GM12878 (cell line): ENCODE results near the gene SAP30L. TPM values are rescaled to one million over a fixed set of nuclear protein-coding genes. Genes with fewer than 3 reads are reported as not detected.

Experiments used
- BHLHE40 ChIP-seq, 2 experiments: fragments of 450-650 bp in 1 of 2; IDR thresholded peaks; 2 replicates each; pipeline ENCODE4 v1.6.1; 2011 to 2017; ENCODE audit warnings: low read depth in 2 of 2, borderline replicate concordance in 1 of 2, improper control_type of control experiment in 1 of 2, low read length in 1 of 2, mild to moderate bottlenecking in 1 of 2
- BMI1 ChIP-seq: fragments of 450-650 bp; IDR thresholded peaks from 2 replicates; pipeline ENCODE4 v1.6.1; 2016; ENCODE audit warnings: mild to moderate bottlenecking, moderate library complexity, borderline replicate concordance
- CREB1 ChIP-seq: IDR thresholded peaks from 2 replicates; pipeline ENCODE4 v1.6.1; 2012; ENCODE audit warnings: low read depth, mild to moderate bottlenecking, inconsistent platforms
- GABPA ChIP-seq: IDR thresholded peaks from 2 replicates; pipeline ENCODE4 v1.6.1; 2014; ENCODE audit warnings: antibody characterized with exemption, low read depth, mild to moderate bottlenecking, inconsistent platforms
- GATAD2B ChIP-seq: fragments of 450-650 bp; conservative IDR thresholded peaks from 2 replicates; pipeline ENCODE4 v1.6.1; 2017; ENCODE audit warnings: low read depth, mild to moderate bottlenecking, moderate library complexity
- IKZF1 ChIP-seq: fragments of 450-650 bp; conservative IDR thresholded peaks from 2 replicates; pipeline ENCODE4 v1.6.1; 2017; ENCODE audit warnings: antibody characterized with exemption, mild to moderate bottlenecking
- IRF4 ChIP-seq: IDR thresholded peaks from 2 replicates; pipeline ENCODE4 v1.6.1; 2011; ENCODE audit warnings: low read depth, low read length
- KAT2A ChIP-seq: conservative IDR thresholded peaks from 2 replicates; pipeline ENCODE4 v1.6.1; 2011; ENCODE audit warnings: low read depth, low read length; ENCODE audit not compliant: control insufficient read depth
- MEF2A ChIP-seq: IDR thresholded peaks from 2 replicates; pipeline ENCODE4 v1.6.1; 2011; ENCODE audit warnings: low read depth, mild to moderate bottlenecking, low read length, moderate library complexity; ENCODE audit not compliant: insufficient read depth
- MTA2 ChIP-seq: fragments of 450-650 bp; IDR thresholded peaks from 2 replicates; pipeline ENCODE4 v1.6.1; 2016; ENCODE audit warnings: low read depth, mild to moderate bottlenecking, moderate library complexity
- MYB ChIP-seq: fragments of 150-350 bp; IDR thresholded peaks from 2 replicates; pipeline ENCODE4 v1.6.1; 2014; ENCODE audit warnings: mild to moderate bottlenecking, low read depth, low read length, borderline replicate concordance
- PML ChIP-seq: IDR thresholded peaks from 2 replicates; pipeline ENCODE4 v1.6.1; 2012; ENCODE audit warnings: low read length, inconsistent platforms
- RELB ChIP-seq: fragments of 450-650 bp; IDR thresholded peaks from 2 replicates; pipeline ENCODE4 v1.6.1; 2017; ENCODE audit warnings: low read depth, mild to moderate bottlenecking, moderate library complexity
- SREBF2 ChIP-seq: IDR thresholded peaks from 2 replicates; pipeline ENCODE4 v1.6.1; 2012; ENCODE audit warnings: mild to moderate bottlenecking, low read length
- TCF3 ChIP-seq: IDR thresholded peaks from 2 replicates; pipeline ENCODE4 v1.6.1; 2012; ENCODE audit warnings: low read depth, mild to moderate bottlenecking, low read length, borderline replicate concordance; ENCODE audit not compliant: insufficient read depth
- ZSCAN29 ChIP-seq: fragments of 450-650 bp; IDR thresholded peaks from 2 replicates; pipeline ENCODE4 v1.6.1; 2017; ENCODE audit warnings: mild to moderate bottlenecking, moderate library complexity
- polyA plus RNA-seq, 11 experiments: library from polyadenylated mRNA; depleted of rRNA in 4 of 11; unstranded in 6 of 11; stranded (reverse) in 5 of 11; fragments of >200 nt; fragmentation: Nextera tagmentation in 4 of 11; fragmentation: Illumina TruSeq in 1 of 11; extraction: Ambion mirVana in 4 of 11; extraction: Trizol in 1 of 11; gene quantifications; 1 replicate in 1 of 11; 2 replicates in 10 of 11; pipeline versions ENCODE4 v1.2.1 to v1.2.3, GENCODE V29; 2011 to 2016; ENCODE audit warnings: inconsistent platforms in 2 of 11, missing spikeins in 2 of 11, low read depth in 1 of 11
- total RNA-seq, 4 experiments: library from RNA; depleted of rRNA in 3 of 4; stranded (reverse); fragments of >200 nt in 3 of 4; fragmentation: Illumina TruSeq in 1 of 4; extraction: Trizol in 1 of 4; gene quantifications; 2 replicates each; pipeline versions ENCODE4 v1.2.1 to v1.2.3, GENCODE V29; 2013 to 2021
- TF ChIP-seq, protein P1 (sequence below): IDR thresholded peaks from 2 replicates; pipeline ENCODE4 v1.6.1; 2011; ENCODE audit warnings: low read depth, mild to moderate bottlenecking, low read length, moderate library complexity, borderline replicate concordance; ENCODE audit errors: extremely low read depth

The SAP30L gene
- total and polyA plus RNA-seq, 10 of the 15 experiments (the other 5 are each of a cell fraction or from before 2014, with no cell fraction given), result 2.4 to 36.8 (median 15.7) TPM

- TF ChIP-seq RELB, result peak; percentile 68
- TF ChIP-seq GATAD2B, result peak; percentile 70; the same call in 1 of the 2 replicates
- peak; percentile 69 for TF ChIP-seq IKZF1
- peak; percentile 61; the same call in 1 of the 2 replicates for TF ChIP-seq TCF3
- TF ChIP-seq PML, result peak; percentile 45; the same call in 1 of the 2 replicates
- peak in 1 of 2 experiments; percentile 23; a peak in 1 of 4 replicates for TF ChIP-seq BHLHE40 (IDR thresholded peaks at IDR 0.05; ENCODE audit: borderline replicate concordance in 1 of 2, low read depth in 2 of 2, low read length in 1 of 2)
- 0 out of 2 replicates have a peak, but pooled peaks have one; percentile 35 for TF ChIP-seq CREB1
- TF ChIP-seq KAT2A, result no peak
- TF ChIP-seq BMI1, result peak; percentile 62; the same call in 1 of the 2 replicates
- peak; percentile 55; the same call in 1 of the 2 replicates for TF ChIP-seq GABPA
- TF ChIP-seq, protein P1, sequence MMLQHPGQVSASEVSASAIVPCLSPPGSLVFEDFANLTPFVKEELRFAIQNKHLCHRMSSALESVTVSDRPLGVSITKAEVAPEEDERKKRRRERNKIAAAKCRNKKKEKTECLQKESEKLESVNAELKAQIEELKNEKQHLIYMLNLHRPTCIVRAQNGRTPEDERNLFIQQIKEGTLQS, result no peak
- peak; percentile 74; the same call in 1 of the 2 replicates for TF ChIP-seq MTA2
- no peak for TF ChIP-seq SREBF2
- TF ChIP-seq MEF2A, result 0 out of 2 replicates have a peak, but pooled peaks have one; percentile 18
- 0 out of 2 replicates have a peak, but pooled peaks have one; percentile 47 for TF ChIP-seq ZSCAN29
- TF ChIP-seq MYB, result no peak
- TF ChIP-seq IRF4, result peak; percentile 89
Measured at GRCh38 chr5:154487541-154487940, 41.7 kb downstream of the SAP30L start (continued).
